HepG2 (cell line): Measurements from ENCODE around the gene GMEB2. TPM values are rescaled to one million over a fixed set of nuclear protein-coding genes. Genes with fewer than 3 reads are reported as not detected.

Experiments used
- BCL6 ChIP-seq: IDR thresholded peaks from 2 replicates; pipeline ENCODE4 v1.6.1; 2016; ENCODE audit warnings: missing genetic modification reagents, missing compliant biosample characterization
- GABPA ChIP-seq, 2 experiments: IDR thresholded peaks; 2 replicates each; pipeline ENCODE4 v1.6.1; 2011 to 2016; ENCODE audit warnings: low read depth in 2 of 2, low read length in 1 of 2, missing biosample characterization in 1 of 2, missing genetic modification characterization in 1 of 2
- GABPB1 ChIP-seq: IDR thresholded peaks from 2 replicates; pipeline ENCODE4 v1.6.1; 2016; ENCODE audit warnings: mild to moderate bottlenecking, missing genetic modification reagents, moderate library complexity, missing compliant biosample characterization
- KAT7 ChIP-seq: IDR thresholded peaks from 2 replicates; pipeline ENCODE4 v1.6.1; 2018; ENCODE audit warnings: borderline replicate concordance, missing compliant biosample characterization
- MLLT10 ChIP-seq: sonication (generic); formaldehyde crosslinking; IDR thresholded peaks from 2 replicates; pipeline ENCODE4 v1.4.0; 2020; ENCODE audit warnings: missing genetic modification reagents
- MTF1 ChIP-seq: sonication (generic); formaldehyde crosslinking; IDR thresholded peaks from 2 replicates; pipeline ENCODE4 v1.5.0; 2020; ENCODE audit warnings: missing genetic modification reagents
- NFE2 ChIP-seq: sonication (generic); formaldehyde crosslinking; IDR thresholded peaks from 2 replicates; pipeline ENCODE4 v1.4.0; 2020; ENCODE audit warnings: missing genetic modification reagents
- NFRKB ChIP-seq: fragments of 450-650 bp; IDR thresholded peaks from 2 replicates; pipeline ENCODE4 v1.6.1; 2017
- RARA ChIP-seq: IDR thresholded peaks from 2 replicates; pipeline ENCODE4 v1.6.1; 2016; ENCODE audit warnings: missing genetic modification reagents, missing compliant biosample characterization
- SALL1 ChIP-seq: sonication (generic); formaldehyde crosslinking; IDR thresholded peaks from 2 replicates; pipeline ENCODE4 v1.8.0; 2022; ENCODE audit warnings: mild to moderate bottlenecking, missing genetic modification reagents
- SIN3B ChIP-seq: fragments of 150-350 bp; IDR thresholded peaks from 2 replicates; pipeline ENCODE4 v1.6.1; 2014; ENCODE audit warnings: low read length
- YEATS2 ChIP-seq: sonication (generic); formaldehyde crosslinking; IDR thresholded peaks from 2 replicates; pipeline ENCODE4 v1.4.0; 2020; ENCODE audit warnings: missing genetic modification reagents, borderline replicate concordance
- ZBTB25 ChIP-seq: IDR thresholded peaks from 2 replicates; pipeline ENCODE4 v1.6.1; 2018; ENCODE audit warnings: missing genetic modification reagents
- ZBTB8A ChIP-seq: sonication (generic); formaldehyde crosslinking; IDR thresholded peaks from 2 replicates; pipeline ENCODE4 v1.4.0; 2020; ENCODE audit warnings: mild to moderate bottlenecking, low read depth, missing genetic modification reagents, borderline replicate concordance
- ZFP36L1 ChIP-seq: sonication (generic); formaldehyde crosslinking; IDR thresholded peaks from 2 replicates; pipeline ENCODE4 v1.8.0; 2022; ENCODE audit warnings: mild to moderate bottlenecking, missing genetic modification reagents, moderate library complexity
- ZNF276 ChIP-seq: sonication (generic); formaldehyde crosslinking; IDR thresholded peaks from 2 replicates; pipeline ENCODE4 v1.4.0; 2020; ENCODE audit warnings: mild to moderate bottlenecking, low read depth, missing genetic modification reagents
- ZNF432 ChIP-seq: sonication (generic); formaldehyde crosslinking; IDR thresholded peaks from 2 replicates; pipeline ENCODE4 v1.5.0; 2020; ENCODE audit warnings: missing genetic modification reagents, mild to moderate bottlenecking, borderline replicate concordance
- ZNF484 ChIP-seq: sonication (generic); formaldehyde crosslinking; IDR thresholded peaks from 2 replicates; pipeline ENCODE4 v1.5.1; 2020; ENCODE audit warnings: mild to moderate bottlenecking, low read depth, missing genetic modification reagents, borderline replicate concordance
- ZNF614 ChIP-seq: IDR thresholded peaks from 2 replicates; pipeline ENCODE4 v1.6.1; 2018; ENCODE audit warnings: missing biosample characterization, missing genetic modification reagents, inconsistent platforms, borderline replicate concordance
- ZNF713 ChIP-seq: sonication (generic); formaldehyde crosslinking; IDR thresholded peaks from 2 replicates; pipeline ENCODE4 v1.4.0; 2020; ENCODE audit warnings: mild to moderate bottlenecking, missing genetic modification reagents
- polyA plus RNA-seq, 8 experiments: library from polyadenylated mRNA; depleted of rRNA in 3 of 8; stranded (reverse) in 7 of 8; unstranded in 1 of 8; fragments of >200 nt; fragmentation: Illumina TruSeq in 4 of 8; extraction: Trizol in 4 of 8; gene quantifications; 2 replicates each; pipeline versions ENCODE4 v1.2.1 to v1.2.3, GENCODE V29; 2011 to 2016; ENCODE audit warnings: low read depth in 4 of 8, missing spikeins in 1 of 8, mixed read lengths in 1 of 8; ENCODE audit not compliant: insufficient read depth in 1 of 8
- total RNA-seq, 5 experiments: library from RNA; depleted of rRNA; stranded (reverse); fragments of >200 nt; fragmentation: Illumina TruSeq; extraction: Trizol; gene quantifications; 2 replicates each; pipeline ENCODE4 v1.2.3, GENCODE V29; 2016; ENCODE audit warnings: low read depth in 1 of 5
- TF ChIP-seq, protein P1 (sequence below): sonication (generic); formaldehyde crosslinking; IDR thresholded peaks from 2 replicates; pipeline ENCODE4 v1.4.0; 2020; ENCODE audit warnings: missing genetic modification reagents, borderline replicate concordance
- TF ChIP-seq, protein P2 (sequence below): sonication (generic); formaldehyde crosslinking; IDR thresholded peaks from 2 replicates; pipeline ENCODE4 v1.4.0; 2020; ENCODE audit warnings: missing genetic modification reagents; ENCODE audit errors: not compliant biosample characterization

Gene GMEB2
- total and polyA plus RNA-seq, 2 of the 13 experiments (the other 11 are each of a cell fraction or from before 2014, with no cell fraction given): 10.6 to 12.4 TPM

- TF ChIP-seq YEATS2 (CRISPR knock-in tag) (peak; percentile 97), BCL6 (CRISPR knock-in tag) (peak; percentile 30; the same call in 1 of the 2 replicates), SIN3B (peak; percentile 94), ZNF484 (no peak; the same call in 1 of the 2 replicates), RARA (CRISPR knock-in tag) (peak; percentile 65), ZBTB8A (CRISPR knock-in tag) (no peak), SALL1 (CRISPR knock-in tag) (peak; percentile 61), ZBTB25 (CRISPR knock-in tag) (peak; percentile 85), ZNF432 (CRISPR knock-in tag) (peak; percentile 89), MTF1 (CRISPR knock-in tag) (peak; percentile 92), ZNF276 (CRISPR knock-in tag) (peak; percentile 74), ZNF713 (0 out of 2 replicates have a peak, but pooled peaks have one; percentile 22), GABPA (IDR thresholded peaks at IDR 0.05; ENCODE audit: low read depth, low read length) (peak; percentile 91), GABPA (CRISPR knock-in tag; IDR thresholded peaks at IDR 0.05; ENCODE audit: low read depth) (peak; percentile 99), KAT7 (CRISPR knock-in tag) (0 out of 2 replicates have a peak, but pooled peaks have one; percentile 94), NFRKB (no peak), ZNF614 (CRISPR knock-in tag) (peak; percentile 97; the same call in 1 of the 2 replicates), ZFP36L1 (CRISPR knock-in tag) (peak; percentile 61; the same call in 1 of the 2 replicates), NFE2 (CRISPR knock-in tag) (0 out of 2 replicates have a peak, but pooled peaks have one; percentile 28), GABPB1 (CRISPR knock-in tag) (peak; percentile 99), MLLT10 (CRISPR knock-in tag) (no peak)
- TF ChIP-seq, protein P1, sequence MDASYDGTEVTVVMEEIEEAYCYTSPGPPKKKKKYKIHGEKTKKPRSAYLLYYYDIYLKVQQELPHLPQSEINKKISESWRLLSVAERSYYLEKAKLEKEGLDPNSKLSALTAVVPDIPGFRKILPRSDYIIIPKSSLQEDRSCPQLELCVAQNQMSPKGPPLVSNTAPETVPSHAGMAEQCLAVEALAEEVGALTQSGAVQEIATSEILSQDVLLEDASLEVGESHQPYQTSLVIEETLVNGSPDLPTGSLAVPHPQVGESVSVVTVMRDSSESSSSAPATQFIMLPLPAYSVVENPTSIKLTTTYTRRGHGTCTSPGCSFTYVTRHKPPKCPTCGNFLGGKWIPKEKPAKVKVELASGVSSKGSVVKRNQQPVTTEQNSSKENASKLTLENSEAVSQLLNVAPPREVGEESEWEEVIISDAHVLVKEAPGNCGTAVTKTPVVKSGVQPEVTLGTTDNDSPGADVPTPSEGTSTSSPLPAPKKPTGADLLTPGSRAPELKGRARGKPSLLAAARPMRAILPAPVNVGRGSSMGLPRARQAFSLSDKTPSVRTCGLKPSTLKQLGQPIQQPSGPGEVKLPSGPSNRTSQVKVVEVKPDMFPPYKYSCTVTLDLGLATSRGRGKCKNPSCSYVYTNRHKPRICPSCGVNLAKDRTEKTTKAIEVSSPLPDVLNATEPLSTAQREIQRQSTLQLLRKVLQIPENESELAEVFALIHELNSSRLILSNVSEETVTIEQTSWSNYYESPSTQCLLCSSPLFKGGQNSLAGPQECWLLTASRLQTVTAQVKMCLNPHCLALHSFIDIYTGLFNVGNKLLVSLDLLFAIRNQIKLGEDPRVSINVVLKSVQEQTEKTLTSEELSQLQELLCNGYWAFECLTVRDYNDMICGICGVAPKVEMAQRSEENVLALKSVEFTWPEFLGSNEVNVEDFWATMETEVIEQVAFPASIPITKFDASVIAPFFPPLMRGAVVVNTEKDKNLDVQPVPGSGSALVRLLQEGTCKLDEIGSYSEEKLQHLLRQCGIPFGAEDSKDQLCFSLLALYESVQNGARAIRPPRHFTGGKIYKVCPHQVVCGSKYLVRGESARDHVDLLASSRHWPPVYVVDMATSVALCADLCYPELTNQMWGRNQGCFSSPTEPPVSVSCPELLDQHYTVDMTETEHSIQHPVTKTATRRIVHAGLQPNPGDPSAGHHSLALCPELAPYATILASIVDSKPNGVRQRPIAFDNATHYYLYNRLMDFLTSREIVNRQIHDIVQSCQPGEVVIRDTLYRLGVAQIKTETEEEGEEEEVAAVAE (CRISPR knock-in tag): peak; percentile 96
- TF ChIP-seq, protein P2, sequence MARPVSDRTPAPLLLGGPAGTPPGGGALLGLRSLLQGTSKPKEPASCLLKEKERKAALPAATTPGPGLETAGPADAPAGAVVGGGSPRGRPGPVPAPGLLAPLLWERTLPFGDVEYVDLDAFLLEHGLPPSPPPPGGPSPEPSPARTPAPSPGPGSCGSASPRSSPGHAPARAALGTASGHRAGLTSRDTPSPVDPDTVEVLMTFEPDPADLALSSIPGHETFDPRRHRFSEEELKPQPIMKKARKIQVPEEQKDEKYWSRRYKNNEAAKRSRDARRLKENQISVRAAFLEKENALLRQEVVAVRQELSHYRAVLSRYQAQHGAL (CRISPR knock-in tag): peak; percentile 99
Observed at GRCh38 chr20:63657937-63658748, 31.2 kb upstream of the GMEB2 start, which contains the start of gene RTEL1 (continued).
